ENCODE measurements around the gene SURF4. TPM values are rescaled to one million over a fixed set of nuclear protein-coding genes. Genes with fewer than 3 reads are reported as not detected.

SURF4 gene
- total and polyA plus RNA-seq, 2 donors (not counting 1 experiment from before 2014, with no cell fraction given): 34.7 to 43.8 TPM

- no peak for TF ChIP-seq EZH2 (IDR thresholded peaks at IDR 0.05; ENCODE audit: borderline replicate concordance, insufficient read depth, low read depth, low read length, poor library complexity, severe bottlenecking)
- no peak for TF ChIP-seq CTCF (IDR thresholded peaks at IDR 0.05)
- Histone ChIP-seq H3K9ac (ENCODE audit: low read length) (no peak overlapping the region), H4K20me1 (ENCODE audit: control insufficient read depth, insufficient read depth, low read length, poor library complexity, severe bottlenecking) (no peaks in the 10 kb centered on the region), H3K4me1 (ENCODE audit: control insufficient read depth in 2 of 2, insufficient read depth in 2 of 2, low read length in 2 of 2) (no peaks in the 10 kb centered on the region), H3K9me3 (ENCODE audit: control extremely low read depth in 1 of 3, control insufficient read depth in 2 of 3, insufficient read depth in 1 of 3, low read length in 2 of 3) (no peaks in the 10 kb centered on the region), H3K27me3 (replicated peaks in 1 of 4; ENCODE audit: control extremely low read depth in 1 of 4, control insufficient read depth in 3 of 4, insufficient read depth in 4 of 4, low read length in 3 of 4) (peaks cover 0 to 12% (median 0%) of the 10 kb centered on the region in 4 experiments), H2AFZ (ENCODE audit: insufficient read depth, low read depth, low read length, poor library complexity, severe bottlenecking) (no peak overlapping the region), H3K36me3 (replicated peaks in 1 of 2; ENCODE audit: control extremely low read depth in 1 of 2, control insufficient read depth in 1 of 2, extremely low read depth in 1 of 2, insufficient read depth in 2 of 2, low read length in 1 of 2) (no peaks in the 10 kb centered on the region), H3K27ac (ENCODE audit: low read length in 2 of 2) (no peak overlapping the region), H3K79me2 (ENCODE audit: control insufficient read depth, insufficient read depth, low read length) (no peaks in the 10 kb centered on the region), H3K4me3 (ENCODE audit: control extremely low read depth in 1 of 5, extremely low read depth in 1 of 5, insufficient read depth in 1 of 5, low read depth in 2 of 5, low read length in 4 of 5) (no peak overlapping the region), H3K4me2 (replicated peaks; ENCODE audit: low read depth, low read length, poor library complexity, severe bottlenecking) (no peak overlapping the region)
- POLR2A ChIA-PET: no interaction called here
- DNase-seq: no peak
- H3K27ac Mint-ChIP-seq: no peak overlapping the region
- H3K4me1 Mint-ChIP-seq: no peaks in the 10 kb centered on the region
- CTCF ChIA-PET: interaction anchor here (2.2 kb wide), 1 partner anchor 199 kb away, joined by 5 read pairs; no protein-coding TSS in a partner anchor
- WGBS (ENCODE audit: insufficient coverage): 98% methylated on average over 14 of the region's 14 CpGs
- no peaks in the 10 kb centered on the region for H3K9me3 Mint-ChIP-seq (ENCODE audit: insufficient read depth)
- H3K27me3 Mint-ChIP-seq: peaks cover 8% of the 10 kb centered on the region
- no peak for ATAC-seq (ENCODE audit: low read depth)
- H3K4me3 Mint-ChIP-seq: no peak overlapping the region
- intact Hi-C loops (cut with micrococcal nuclease): no loop called here
These were observed 9.6 kb upstream of the SURF4 start for GRCh38 chr9:133385452-133385851.

GRCh38 chr9:133384736-133385321 lies 9.0 kb upstream of the SURF4 start:
- no peak for ATAC-seq (ENCODE audit: low read depth)
- WGBS (ENCODE audit: insufficient coverage): 97% methylated on average over 17 of the region's 17 CpGs
- Histone ChIP-seq H4K20me1 (ENCODE audit: control insufficient read depth, insufficient read depth, low read length, poor library complexity, severe bottlenecking) (no peaks in the 10 kb centered on the region), H3K79me2 (ENCODE audit: control insufficient read depth, insufficient read depth, low read length) (no peaks in the 10 kb centered on the region), H3K27me3 (replicated peaks in 1 of 4; ENCODE audit: control extremely low read depth in 1 of 4, control insufficient read depth in 3 of 4, insufficient read depth in 4 of 4, low read length in 3 of 4) (peaks cover 0 to 9% (median 0%) of the 10 kb centered on the region in 4 experiments), H3K36me3 (replicated peaks in 1 of 2; ENCODE audit: control extremely low read depth in 1 of 2, control insufficient read depth in 1 of 2, extremely low read depth in 1 of 2, insufficient read depth in 2 of 2, low read length in 1 of 2) (no peaks in the 10 kb centered on the region), H3K27ac (ENCODE audit: low read length in 2 of 2) (no peak overlapping the region), H3K4me3 (ENCODE audit: control extremely low read depth in 1 of 5, extremely low read depth in 1 of 5, insufficient read depth in 1 of 5, low read depth in 2 of 5, low read length in 4 of 5) (no peak overlapping the region), H3K4me2 (replicated peaks; ENCODE audit: low read depth, low read length, poor library complexity, severe bottlenecking) (no peak overlapping the region), H3K4me1 (ENCODE audit: control insufficient read depth in 2 of 2, insufficient read depth in 2 of 2, low read length in 2 of 2) (no peaks in the 10 kb centered on the region), H3K9me3 (ENCODE audit: control extremely low read depth in 1 of 3, control insufficient read depth in 2 of 3, insufficient read depth in 1 of 3, low read length in 2 of 3) (no peaks in the 10 kb centered on the region), H3K9ac (ENCODE audit: low read length) (no peak overlapping the region), H2AFZ (ENCODE audit: insufficient read depth, low read depth, low read length, poor library complexity, severe bottlenecking) (no peak overlapping the region)
- peaks cover 2% of the 10 kb centered on the region for H3K27me3 Mint-ChIP-seq
- CTCF ChIA-PET: interaction anchor here (2.2 kb wide), 1 partner anchor 198 kb away, joined by 5 read pairs; no protein-coding TSS in a partner anchor
- POLR2A ChIA-PET: no interaction called here
- H3K4me3 Mint-ChIP-seq: no peak overlapping the region
- H3K4me1 Mint-ChIP-seq: no peaks in the 10 kb centered on the region
- no peak for DNase-seq
- TF ChIP-seq CTCF (IDR thresholded peaks at IDR 0.05): no peak
- TF ChIP-seq EZH2 (IDR thresholded peaks at IDR 0.05; ENCODE audit: borderline replicate concordance, insufficient read depth, low read depth, low read length, poor library complexity, severe bottlenecking): no peak
- H3K27ac Mint-ChIP-seq: no peak overlapping the region
- no peaks in the 10 kb centered on the region for H3K9me3 Mint-ChIP-seq (ENCODE audit: insufficient read depth)
- intact Hi-C loops (cut with micrococcal nuclease): no loop called here
